Liver (tissue), 9 donors: Measurements from ENCODE around the gene TMED3. TPM values are rescaled to one million over a fixed set of nuclear protein-coding genes. Genes with fewer than 3 reads are reported as not detected.

Source experiments
- DNase-seq: peaks from one replicate; pipeline ENCODE4 v3.0.0-alpha.2; 2017; ENCODE audit warnings: low spot score
- H3K27ac ChIP-seq, 2 donors: one replicate each; pipeline ENCODE4 v1.7.0; 2013; ENCODE audit warnings: inconsistent platforms in 2 of 2, low read length in 2 of 2, control low read depth in 1 of 2, low read depth in 1 of 2, mild to moderate bottlenecking in 1 of 2
- H3K27me3 ChIP-seq, 4 donors: one replicate each; pipeline versions ENCODE4 v1.6.1 to v1.7.0; 2013; ENCODE audit warnings: low read length in 3 of 4, inconsistent platforms in 1 of 4, mild to moderate bottlenecking in 1 of 4, moderate library complexity in 1 of 4; ENCODE audit not compliant: control insufficient read depth in 4 of 4, insufficient read depth in 4 of 4
- H3K36me3 ChIP-seq, 4 donors: one replicate each; pipeline versions ENCODE4 v1.6.1 to v1.7.0; 2013; ENCODE audit warnings: low read length in 3 of 4, mild to moderate bottlenecking in 3 of 4, low read depth in 1 of 4, moderate library complexity in 1 of 4; ENCODE audit not compliant: control insufficient read depth in 4 of 4, insufficient read depth in 3 of 4
- H3K4me1 ChIP-seq, 4 donors: one replicate each; pipeline versions ENCODE4 v1.6.1 to v1.7.0; 2013; ENCODE audit warnings: low read length in 3 of 4, mild to moderate bottlenecking in 3 of 4, moderate library complexity in 1 of 4; ENCODE audit not compliant: control insufficient read depth in 4 of 4, insufficient read depth in 4 of 4
- H3K4me3 ChIP-seq, 3 donors: one replicate each; pipeline versions ENCODE4 v1.6.1 to v1.7.0; 2013; ENCODE audit warnings: low read length in 3 of 3, control low read depth in 1 of 3, low read depth in 1 of 3, mild to moderate bottlenecking in 1 of 3
- H3K9ac ChIP-seq, 2 donors: one replicate each; pipeline ENCODE4 v1.7.0; 2013; ENCODE audit warnings: low read length in 2 of 2, mild to moderate bottlenecking in 2 of 2, moderate library complexity in 2 of 2, control low read depth in 1 of 2, low read depth in 1 of 2
- H3K9me3 ChIP-seq, 4 donors: one replicate each; pipeline versions ENCODE4 v1.6.1 to v1.7.0; 2013; ENCODE audit warnings: low read length in 3 of 4; ENCODE audit not compliant: control insufficient read depth in 4 of 4
- ATF3 ChIP-seq: IDR thresholded peaks from 2 replicates; pipeline ENCODE4 v1.6.1; 2016; ENCODE audit warnings: antibody characterized with exemption
- CTCF ChIP-seq: fragments of 150-350 bp; IDR thresholded peaks from 2 replicates; pipeline ENCODE4 v1.5.1; 2017; ENCODE audit warnings: improper control_type of control experiment, low read depth, low read length; ENCODE audit not compliant: missing input control
- FOXA1 ChIP-seq: IDR thresholded peaks from 2 replicates; pipeline ENCODE4 v1.6.1; 2016; ENCODE audit warnings: antibody characterized with exemption
- GABPA ChIP-seq, 2 donors: IDR thresholded peaks in 1 of 2; conservative IDR thresholded peaks in 1 of 2; 2 replicates each; pipeline ENCODE4 v1.6.1; 2016; ENCODE audit warnings: antibody characterized with exemption in 2 of 2, mild to moderate bottlenecking in 1 of 2, moderate library complexity in 1 of 2
- HNF4A ChIP-seq, 2 donors: conservative IDR thresholded peaks; 2 replicates each; pipeline ENCODE4 v1.6.1; 2016; ENCODE audit warnings: antibody characterized with exemption in 2 of 2, mild to moderate bottlenecking in 2 of 2
- HNF4G ChIP-seq: IDR thresholded peaks from 2 replicates; pipeline ENCODE4 v1.6.1; 2016; ENCODE audit warnings: antibody characterized with exemption
- JUND ChIP-seq, 2 donors: IDR thresholded peaks; 2 replicates each; pipeline ENCODE4 v1.6.1; 2016; ENCODE audit warnings: antibody characterized with exemption in 2 of 2
- MAX ChIP-seq: IDR thresholded peaks from 2 replicates; pipeline ENCODE4 v1.6.1; 2016; ENCODE audit warnings: antibody characterized with exemption
- SP1 ChIP-seq: IDR thresholded peaks from 2 replicates; pipeline ENCODE4 v1.6.1; 2018; ENCODE audit warnings: antibody characterized with exemption, mild to moderate bottlenecking
- TAF1 ChIP-seq: conservative IDR thresholded peaks from 2 replicates; pipeline ENCODE4 v1.6.1; 2016; ENCODE audit warnings: antibody characterized with exemption, mild to moderate bottlenecking
- YY1 ChIP-seq: IDR thresholded peaks from 2 replicates; pipeline ENCODE4 v1.6.1; 2016; ENCODE audit warnings: antibody characterized with exemption, mild to moderate bottlenecking
- ZBTB33 ChIP-seq: IDR thresholded peaks from 2 replicates; pipeline ENCODE4 v1.6.1; 2016; ENCODE audit warnings: antibody characterized with exemption
- WGBS: extraction: QIAGEN DNeasy Blood & Tissue Kit; methylation state at CpG from one replicate; pipeline ENCODE4 v1.1.7; 2013; 5-methylcytosine and 5-hydroxymethylcytosine counted together
- polyA plus RNA-seq, 2 donors: library from polyadenylated mRNA; stranded (reverse) in 1 of 2; unstranded in 1 of 2; fragments of 200-250 nt in 1 of 2; fragments of >200 nt in 1 of 2; fragmentation: Nextera tagmentation in 1 of 2; extraction: Ambion mirVana in 1 of 2; gene quantifications; one replicate each; pipeline versions ENCODE4 v1.2.1 to v1.2.3, GENCODE V29; 2013 to 2015
- total RNA-seq, 2 donors: library from RNA; depleted of rRNA; stranded (reverse); fragments of >200 nt; gene quantifications; one replicate each; pipeline ENCODE4 v1.2.3, GENCODE V29; 2014
- donor health status: healthy.
- donor health status: healthy.
- donor health status: healthy.
- donor health status: healthy.
- donor health status: healthy.

TMED3 gene
- total and polyA plus RNA-seq, 4 donors: 11.0 to 28.1 (median 14.0) TPM

- TF ChIP-seq GABPA (IDR thresholded peaks at IDR 0.05 in 1 of 2, conservative IDR thresholded peaks at IDR 0.05 in 1 of 2): no peak
- TF ChIP-seq TAF1: no peak
These were observed 41.3 kb downstream of the TMED3 start (continued) for GRCh38 chr15:79352206-79352605.

- Histone ChIP-seq H3K4me1 (no peaks in the 10 kb centered on the region), H3K27ac (no peak overlapping the region), H3K4me3 (no peak overlapping the region), H3K36me3 (no peaks in the 10 kb centered on the region), H3K9ac (no peak overlapping the region), H3K9me3 (no peaks in the 10 kb centered on the region), H3K27me3 (no peaks in the 10 kb centered on the region)
- DNase-seq: no peak
- WGBS: 92% methylated on average over 3 of the region's 3 CpGs
- no peak for TF ChIP-seq HNF4G
- no peak for TF ChIP-seq TAF1
- TF ChIP-seq MAX: no peak
- no peak for TF ChIP-seq HNF4A (conservative IDR thresholded peaks at IDR 0.05)
- no peak for TF ChIP-seq YY1
- TF ChIP-seq ATF3: no peak
- TF ChIP-seq JUND (IDR thresholded peaks at IDR 0.05): no peak
- no peak for TF ChIP-seq ZBTB33
- TF ChIP-seq CTCF: no peak
- no peak for TF ChIP-seq FOXA1
- no peak for TF ChIP-seq SP1
These were observed 46.7 kb downstream of the TMED3 start for GRCh38 chr15:79357566-79357965.

- Histone ChIP-seq H3K9me3 (no peaks in the 10 kb centered on the region), H3K27ac (no peak overlapping the region), H3K4me3 (no peak overlapping the region), H3K27me3 (no peaks in the 10 kb centered on the region), H3K4me1 (no peaks in the 10 kb centered on the region), H3K36me3 (no peaks in the 10 kb centered on the region), H3K9ac (no peak overlapping the region)
- 86% methylated on average over 3 of the region's 3 CpGs for WGBS
- DNase-seq: no peak
- no peak for TF ChIP-seq MAX
- no peak for TF ChIP-seq ATF3
These were observed 47.2 kb downstream of the TMED3 start for GRCh38 chr15:79358069-79358468.
